Hepatocyte (in vitro differentiated cells): ENCODE measurements around the gene IP6K2.

Source experiments
- EZH2 ChIP-seq: fragments of 200-600 bp; sonication (generic); IDR thresholded peaks from 2 replicates; pipeline ENCODE4 v1.6.1; 2016; ENCODE audit warnings: antibody characterized with exemption, mild to moderate bottlenecking, borderline replicate concordance
- TF ChIP-seq, protein P1 (sequence below): fragments of 200-600 bp; sonication (generic); IDR thresholded peaks from 2 replicates; pipeline ENCODE4 v1.5.1; 2016; ENCODE audit warnings: antibody characterized with exemption, mild to moderate bottlenecking; ENCODE audit not compliant: poor library complexity

DNA sequence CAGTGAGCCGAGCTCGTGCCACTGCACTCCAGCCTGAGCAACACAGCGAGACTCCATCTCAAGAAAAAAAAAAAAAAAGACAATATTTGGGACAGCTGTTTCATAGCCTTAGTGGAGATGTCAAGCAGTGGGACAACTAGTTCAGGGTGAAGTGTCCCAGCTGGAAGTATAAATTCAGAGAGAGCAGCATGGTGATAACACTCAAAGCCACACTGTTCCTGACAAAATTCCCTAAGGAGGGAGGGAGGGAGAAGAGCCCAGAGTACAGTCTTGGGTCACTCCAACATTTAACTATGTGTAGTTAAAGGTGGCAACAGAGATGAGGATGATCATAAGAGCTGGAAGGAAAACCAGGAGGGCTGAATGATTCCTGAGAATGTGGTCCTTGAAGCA is 21.1 kb upstream of the IP6K2 start:
- TF ChIP-seq, protein P1, sequence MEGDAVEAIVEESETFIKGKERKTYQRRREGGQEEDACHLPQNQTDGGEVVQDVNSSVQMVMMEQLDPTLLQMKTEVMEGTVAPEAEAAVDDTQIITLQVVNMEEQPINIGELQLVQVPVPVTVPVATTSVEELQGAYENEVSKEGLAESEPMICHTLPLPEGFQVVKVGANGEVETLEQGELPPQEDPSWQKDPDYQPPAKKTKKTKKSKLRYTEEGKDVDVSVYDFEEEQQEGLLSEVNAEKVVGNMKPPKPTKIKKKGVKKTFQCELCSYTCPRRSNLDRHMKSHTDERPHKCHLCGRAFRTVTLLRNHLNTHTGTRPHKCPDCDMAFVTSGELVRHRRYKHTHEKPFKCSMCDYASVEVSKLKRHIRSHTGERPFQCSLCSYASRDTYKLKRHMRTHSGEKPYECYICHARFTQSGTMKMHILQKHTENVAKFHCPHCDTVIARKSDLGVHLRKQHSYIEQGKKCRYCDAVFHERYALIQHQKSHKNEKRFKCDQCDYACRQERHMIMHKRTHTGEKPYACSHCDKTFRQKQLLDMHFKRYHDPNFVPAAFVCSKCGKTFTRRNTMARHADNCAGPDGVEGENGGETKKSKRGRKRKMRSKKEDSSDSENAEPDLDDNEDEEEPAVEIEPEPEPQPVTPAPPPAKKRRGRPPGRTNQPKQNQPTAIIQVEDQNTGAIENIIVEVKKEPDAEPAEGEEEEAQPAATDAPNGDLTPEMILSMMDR: no peak
- no peak for TF ChIP-seq EZH2
